Tibial artery (tissue), 4 donors: ENCODE measurements around the gene KIAA0408.

ENCODE experiments used
- DNase-seq, 2 donors: peaks; one replicate each; pipeline ENCODE4 v3.0.0-alpha.2; 2019
- H3K27ac ChIP-seq, 2 donors: fragments of 200-600 bp; sonication (generic) in 1 of 2; 1 replicate in 1 of 2; 2 replicates in 1 of 2; pipeline ENCODE4 v1.5.1; 2018 to 2019; ENCODE audit warnings: mild to moderate bottlenecking in 1 of 2
- H3K27me3 ChIP-seq, 2 donors: fragments of 200-600 bp; sonication (generic) in 1 of 2; one replicate each; pipeline versions ENCODE4 v1.5.1 to v1.6.0; 2016 to 2019
- H3K36me3 ChIP-seq, 3 donors: fragments of 200-600 bp; sonication (generic) in 2 of 3; one replicate each; pipeline ENCODE4 v1.5.1; 2016 to 2019; ENCODE audit warnings: mild to moderate bottlenecking in 2 of 3
- H3K4me1 ChIP-seq, 4 donors: fragments of 200-600 bp; sonication (generic) in 2 of 4; 1 replicate in 3 of 4; 2 replicates in 1 of 4; pipeline ENCODE4 v1.5.1; 2016 to 2019
- H3K4me3 ChIP-seq, 2 donors: fragments of 200-600 bp; sonication (generic) in 1 of 2; 1 replicate in 1 of 2; 2 replicates in 1 of 2; pipeline ENCODE4 v1.5.1; 2018 to 2019; ENCODE audit warnings: mild to moderate bottlenecking in 2 of 2
- H3K9me3 ChIP-seq, 3 donors: fragments of 200-600 bp; sonication (generic) in 1 of 3; one replicate each; pipeline ENCODE4 v1.5.1; 2016 to 2019
- intact Hi-C: fragments of 100-400 bp; cut with DNase I; formaldehyde crosslinking; loops from one replicate; pipeline ENCODE4 v1.15.0; 2023; ENCODE audit warnings: low total_unique reads
- TF ChIP-seq, protein P1 (sequence below), 2 experiments: fragments of 200-600 bp in 1 of 2; fragments of 450-650 bp in 1 of 2; IDR thresholded peaks; one replicate each; pipeline ENCODE4 v1.5.1; 2017 to 2019; ENCODE audit warnings: antibody characterized with exemption in 2 of 2, mild to moderate bottlenecking in 1 of 2, moderate library complexity in 1 of 2

The KIAA0408 gene

DNA sequence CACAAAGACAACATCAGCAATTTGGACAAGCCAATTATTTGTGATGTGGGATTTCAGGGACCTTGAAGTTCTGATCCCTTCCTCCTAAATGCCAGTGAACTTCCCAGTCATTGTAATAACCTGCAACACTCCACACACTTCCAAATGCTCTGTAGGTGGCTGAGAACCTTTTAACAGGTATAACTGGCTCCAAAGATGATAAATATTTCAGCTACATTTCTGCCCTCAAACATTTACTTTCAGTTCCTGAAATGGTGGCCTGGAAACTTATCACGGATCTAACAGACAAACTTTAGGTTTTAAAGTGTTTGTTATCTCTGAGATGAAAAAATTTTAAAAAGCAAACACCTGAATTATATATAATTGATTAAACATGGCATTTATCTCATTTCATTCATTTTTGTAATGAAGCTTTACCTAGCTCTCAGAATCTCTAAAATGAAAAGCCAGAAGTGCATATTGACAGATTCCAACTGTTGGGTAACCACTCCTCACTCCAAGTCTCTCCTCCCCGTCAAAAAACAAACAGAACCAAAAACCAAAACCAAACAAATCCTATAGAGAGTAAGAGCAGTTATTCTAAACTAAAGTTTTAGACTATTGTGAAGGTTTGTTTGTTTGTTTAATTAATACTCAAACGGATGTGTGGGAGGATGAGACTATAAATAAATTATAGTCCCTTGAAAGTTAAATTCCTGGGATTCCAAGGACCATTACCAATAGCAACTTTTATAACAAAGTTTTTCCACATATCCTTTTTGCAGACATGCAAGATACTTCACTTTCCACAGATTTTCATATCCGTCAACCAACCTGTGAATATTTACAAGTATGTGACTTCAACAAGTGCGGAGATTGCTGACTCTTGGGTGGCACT lies 12.4 kb upstream of the KIAA0408 start:
- TF ChIP-seq, protein P1, sequence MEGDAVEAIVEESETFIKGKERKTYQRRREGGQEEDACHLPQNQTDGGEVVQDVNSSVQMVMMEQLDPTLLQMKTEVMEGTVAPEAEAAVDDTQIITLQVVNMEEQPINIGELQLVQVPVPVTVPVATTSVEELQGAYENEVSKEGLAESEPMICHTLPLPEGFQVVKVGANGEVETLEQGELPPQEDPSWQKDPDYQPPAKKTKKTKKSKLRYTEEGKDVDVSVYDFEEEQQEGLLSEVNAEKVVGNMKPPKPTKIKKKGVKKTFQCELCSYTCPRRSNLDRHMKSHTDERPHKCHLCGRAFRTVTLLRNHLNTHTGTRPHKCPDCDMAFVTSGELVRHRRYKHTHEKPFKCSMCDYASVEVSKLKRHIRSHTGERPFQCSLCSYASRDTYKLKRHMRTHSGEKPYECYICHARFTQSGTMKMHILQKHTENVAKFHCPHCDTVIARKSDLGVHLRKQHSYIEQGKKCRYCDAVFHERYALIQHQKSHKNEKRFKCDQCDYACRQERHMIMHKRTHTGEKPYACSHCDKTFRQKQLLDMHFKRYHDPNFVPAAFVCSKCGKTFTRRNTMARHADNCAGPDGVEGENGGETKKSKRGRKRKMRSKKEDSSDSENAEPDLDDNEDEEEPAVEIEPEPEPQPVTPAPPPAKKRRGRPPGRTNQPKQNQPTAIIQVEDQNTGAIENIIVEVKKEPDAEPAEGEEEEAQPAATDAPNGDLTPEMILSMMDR (IDR thresholded peaks at IDR 0.05), result no peak
- Histone ChIP-seq H3K4me3 (no peak overlapping the region), H3K27ac (no peak overlapping the region), H3K27me3 (no peaks in the 10 kb centered on the region), H3K36me3 (peaks cover 0 to 6% (median 4%) of the 10 kb centered on the region in 3 donors), H3K9me3 (no peaks in the 10 kb centered on the region), H3K4me1 (no peaks in the 10 kb centered on the region)
- no peak for DNase-seq
- intact Hi-C loops, result no loop called here

DNA sequence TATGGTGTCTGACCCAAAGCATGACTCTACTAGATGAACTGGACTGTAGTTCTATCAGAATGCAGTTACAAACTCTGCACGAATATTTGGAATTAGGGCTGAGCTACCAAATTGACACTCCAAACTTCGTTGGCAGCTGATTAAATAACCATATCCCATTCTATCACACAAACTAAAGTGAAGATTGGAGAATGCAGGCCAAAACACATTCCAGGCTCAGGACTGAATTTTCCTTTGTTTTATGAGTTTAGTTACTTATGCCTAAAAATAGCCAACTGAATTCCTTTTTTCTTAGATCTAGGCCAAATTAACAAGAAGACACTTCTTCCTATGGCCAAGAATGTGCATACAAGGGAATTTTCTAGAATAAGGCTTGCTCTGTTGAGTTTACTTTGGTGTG lies 9.7 kb upstream of the KIAA0408 start:
- Histone ChIP-seq H3K9me3 (no peaks in the 10 kb centered on the region), H3K27me3 (no peaks in the 10 kb centered on the region), H3K4me3 (no peak overlapping the region), H3K27ac (no peak overlapping the region), H3K4me1 (peaks cover 0 to 18% (median 11%) of the 10 kb centered on the region in 4 donors), H3K36me3 (no peaks in the 10 kb centered on the region)
- TF ChIP-seq, protein P1 (IDR thresholded peaks at IDR 0.05), result no peak
- intact Hi-C loops, result loop anchor here (5.0 kb wide), 2 partner anchors 48 to 68 kb away; partner anchors contain the start of gene MTCL3
- no peak for DNase-seq

DNA sequence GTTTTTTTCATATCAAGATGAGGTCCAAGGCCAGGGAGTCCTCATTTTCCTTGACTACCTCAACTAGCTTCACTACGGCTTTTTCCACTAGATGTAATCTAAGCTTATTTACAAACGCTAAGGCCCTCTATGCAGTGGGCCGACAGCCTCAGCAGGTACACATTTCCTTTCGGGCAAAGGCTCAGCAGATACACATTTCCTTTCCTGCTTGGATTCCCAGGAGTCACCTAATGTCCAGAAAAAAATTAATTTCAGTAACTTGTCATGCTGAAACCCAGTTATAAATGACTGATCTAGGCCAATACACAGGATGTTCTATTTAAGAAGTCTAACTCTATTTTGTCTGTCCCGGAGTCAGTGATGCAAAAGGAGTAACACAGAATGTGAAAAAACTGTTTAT lies 7.2 kb upstream of the KIAA0408 start:
- no peaks in the 10 kb centered on the region for H3K27me3 ChIP-seq
- H3K4me1 ChIP-seq, result peaks cover 0 to 34% (median 18%) of the 10 kb centered on the region in 4 donors
- no peaks in the 10 kb centered on the region for H3K36me3 ChIP-seq
- H3K27ac ChIP-seq, result no peak overlapping the region
- no peak for DNase-seq
- H3K9me3 ChIP-seq, result no peaks in the 10 kb centered on the region
- intact Hi-C loops, result loop anchor here (5.0 kb wide), 2 partner anchors 51 to 71 kb away; partner anchors contain the start of gene MTCL3
- TF ChIP-seq, protein P1 (IDR thresholded peaks at IDR 0.05), result no peak
- no peak overlapping the region for H3K4me3 ChIP-seq

DNA sequence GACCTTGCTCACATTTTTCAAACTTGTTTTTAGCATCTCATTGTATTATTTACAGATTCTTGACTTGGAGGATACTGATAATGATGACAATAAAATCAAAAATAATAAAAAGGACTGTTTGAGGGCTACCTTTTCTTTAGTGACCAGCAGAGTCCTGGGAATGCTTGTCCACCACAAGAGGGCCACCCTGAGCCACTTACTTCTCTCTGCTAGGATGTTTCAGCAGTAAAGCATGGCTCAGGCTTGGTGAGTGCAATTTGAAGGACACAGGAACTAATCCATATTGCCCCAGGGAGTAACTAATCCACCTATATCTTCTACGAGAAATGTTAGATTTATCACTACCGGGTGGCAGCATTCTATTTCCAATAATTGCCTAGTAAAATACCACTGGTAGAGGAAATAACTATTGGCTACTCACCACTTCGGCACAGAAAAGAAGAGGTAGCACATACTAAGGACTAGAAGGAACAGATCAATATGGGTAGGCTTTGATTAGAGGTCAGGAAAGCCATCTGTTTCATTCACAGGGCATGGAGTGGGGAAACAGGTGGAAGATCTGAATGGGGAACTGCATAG lies 5.8 kb upstream of the KIAA0408 start:
- H3K27ac ChIP-seq, result peak overlapping the region; percentile 72 to 75
- intact Hi-C loops, result loop anchor here (5.0 kb wide), 2 partner anchors 52 to 72 kb away; partner anchors contain the start of gene MTCL3
- H3K27me3 ChIP-seq, result no peaks in the 10 kb centered on the region
- H3K4me3 ChIP-seq, result no peak overlapping the region
- H3K36me3 ChIP-seq, result no peaks in the 10 kb centered on the region
- TF ChIP-seq, protein P1 (IDR thresholded peaks at IDR 0.05), result peak; percentile 72 to 79
- DNase-seq, result peak; percentile 59 to 81
- H3K4me1 ChIP-seq, result peaks cover 0 to 35% (median 18%) of the 10 kb centered on the region in 4 donors
- H3K9me3 ChIP-seq, result no peaks in the 10 kb centered on the region

DNA sequence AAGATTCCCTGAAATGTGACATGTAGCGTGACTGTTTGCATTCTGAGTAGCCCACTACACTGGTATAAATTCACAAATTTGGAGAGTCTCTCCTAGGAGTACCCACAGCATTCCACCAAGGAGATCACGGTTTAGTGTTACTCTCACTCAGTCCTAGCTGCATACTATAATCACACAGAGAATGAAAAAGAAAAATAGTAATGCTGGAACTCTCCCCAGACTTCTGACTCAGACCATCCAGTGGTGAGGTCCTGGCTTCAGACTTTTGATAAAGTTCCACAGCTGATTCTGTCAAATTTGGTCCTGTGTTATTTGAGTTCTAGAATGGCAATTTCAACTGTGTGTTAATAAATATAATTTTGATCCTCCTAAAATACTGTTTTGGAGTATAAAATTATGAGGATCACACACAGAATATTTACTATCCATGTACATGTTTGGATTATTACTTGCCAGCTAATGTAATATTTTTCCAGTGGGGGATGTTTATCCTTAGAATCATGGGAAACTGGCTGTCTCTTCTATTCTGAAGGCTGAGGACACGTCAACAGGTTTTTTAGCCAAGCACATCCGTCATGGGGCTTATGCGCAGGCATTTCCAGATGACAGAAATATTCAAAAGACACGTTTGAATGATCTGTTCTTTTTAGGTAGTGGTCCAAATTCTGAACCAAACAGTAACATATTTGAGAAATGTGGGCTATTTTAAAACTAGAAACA lies 5.1 kb upstream of the KIAA0408 start:
- peak overlapping the region; percentile 72 to 75 for H3K27ac ChIP-seq
- no peaks in the 10 kb centered on the region for H3K36me3 ChIP-seq
- intact Hi-C loops, result no loop called here
- H3K9me3 ChIP-seq, result no peaks in the 10 kb centered on the region
- H3K4me3 ChIP-seq, result no peak overlapping the region
- H3K27me3 ChIP-seq, result no peaks in the 10 kb centered on the region
- DNase-seq, result peak; percentile 64 to 66
- TF ChIP-seq, protein P1 (IDR thresholded peaks at IDR 0.05), result no peak
- H3K4me1 ChIP-seq, result peaks cover 0 to 42% (median 21%) of the 10 kb centered on the region in 4 donors
